T-helper 22 cell (primary cell): ENCODE results near the gene SWAP70.
"Not testable (repeated sequence)": the region's sequence is repeated elsewhere in the genome, so short reads cannot be mapped to it uniquely, and the experiment has no call there.

ENCODE experiments used
- DNase-seq: peaks from one replicate; pipeline ENCODE4 v3.0.0-alpha.2; 2020; ENCODE audit warnings: low read depth

Gene SWAP70

DNA sequence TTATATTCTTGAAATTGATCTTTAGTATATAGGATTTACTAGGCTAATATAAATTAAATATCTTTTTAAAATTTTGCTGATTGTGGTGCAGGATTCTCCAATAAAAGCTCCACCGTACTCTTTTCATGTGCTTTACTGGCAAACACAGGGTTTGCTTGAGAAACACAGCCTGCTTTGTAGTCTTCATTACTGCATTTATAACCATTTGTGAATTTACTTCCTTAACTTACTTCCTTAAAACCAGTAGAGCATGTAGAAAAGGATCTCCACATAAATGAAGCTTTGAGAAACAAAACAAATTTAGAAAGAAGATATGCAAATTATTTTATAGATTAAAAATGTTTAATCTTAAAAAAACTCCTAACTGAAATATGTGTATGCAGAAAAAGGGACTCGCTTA, 28.8 kb downstream of the SWAP70 start:
- DNase-seq, result no peak

DNA sequence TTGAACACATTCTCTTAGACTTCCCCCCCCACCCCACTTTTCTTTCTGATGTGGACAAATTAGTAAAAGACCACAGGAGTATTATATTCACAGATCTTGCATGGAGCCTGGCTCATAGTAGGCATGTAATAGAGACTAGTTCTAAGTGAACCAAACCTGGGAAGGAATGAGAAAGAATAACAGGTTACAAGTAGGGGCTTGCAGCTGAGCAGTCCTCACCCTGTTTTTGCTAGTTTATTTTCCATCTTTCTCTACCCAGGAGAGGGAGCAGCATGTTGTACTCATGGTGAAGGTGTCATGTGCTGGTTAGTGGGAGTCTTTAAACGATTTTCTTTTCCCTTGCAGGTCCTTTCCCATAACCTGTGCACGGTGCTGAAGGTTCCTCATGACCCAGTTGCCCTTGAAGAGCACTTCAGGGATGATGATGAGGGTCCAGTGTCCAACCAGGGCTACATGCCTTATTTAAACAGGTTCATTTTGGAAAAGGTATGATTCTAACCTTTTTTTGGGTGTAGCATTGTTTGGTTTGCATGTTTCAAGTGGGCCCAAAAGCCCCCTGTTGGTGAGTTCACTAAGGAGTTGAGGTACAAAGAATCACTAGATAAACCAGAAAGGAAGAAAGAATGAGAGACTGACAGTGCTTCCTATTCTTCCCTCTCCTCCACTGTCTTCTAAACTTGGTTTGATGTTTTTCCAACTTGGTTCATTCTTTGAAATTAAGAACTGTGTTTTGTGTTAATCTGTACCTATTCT, 30.1 kb downstream of the SWAP70 start:
- DNase-seq, result no peak

DNA sequence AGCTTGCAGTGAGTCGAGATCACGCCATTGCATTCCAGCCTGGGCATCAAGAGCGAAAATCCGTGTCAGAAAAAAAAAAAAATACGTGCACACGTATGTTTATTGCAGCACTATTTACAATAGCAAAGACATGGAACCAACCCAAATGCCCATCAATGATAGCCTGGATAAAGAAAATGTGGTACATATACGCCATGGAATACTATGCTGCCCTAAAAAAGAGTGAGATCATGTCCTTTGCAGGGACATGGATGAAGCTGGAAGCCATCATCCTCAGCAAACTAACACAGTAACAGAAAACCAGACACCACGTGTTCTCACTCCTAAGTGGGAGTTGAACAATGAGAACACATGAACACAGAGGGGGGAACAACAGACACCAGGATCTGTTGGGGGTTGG, 31.4 kb downstream of the SWAP70 start:
- not testable (repeated sequence) for DNase-seq

DNA sequence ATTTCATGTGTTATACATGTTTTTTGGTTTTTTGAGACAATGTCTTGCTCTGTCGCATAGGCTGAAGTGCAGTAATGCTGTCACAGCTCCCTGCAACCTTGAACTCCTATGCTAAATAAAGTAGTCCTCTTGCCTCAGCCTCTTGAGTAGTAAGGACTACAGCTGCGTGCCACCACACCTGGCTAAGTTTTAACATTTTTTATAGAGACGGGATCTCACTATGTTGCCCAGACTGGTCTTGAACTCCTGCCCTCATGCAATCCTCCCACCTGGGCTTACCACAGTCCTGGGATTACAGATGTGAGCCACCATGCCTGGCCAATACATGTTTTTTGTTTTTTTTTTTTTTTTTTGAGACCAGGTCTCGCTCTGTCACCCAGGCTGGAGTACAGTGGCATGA, 33.9 kb downstream of the SWAP70 start:
- DNase-seq, result no peak

DNA sequence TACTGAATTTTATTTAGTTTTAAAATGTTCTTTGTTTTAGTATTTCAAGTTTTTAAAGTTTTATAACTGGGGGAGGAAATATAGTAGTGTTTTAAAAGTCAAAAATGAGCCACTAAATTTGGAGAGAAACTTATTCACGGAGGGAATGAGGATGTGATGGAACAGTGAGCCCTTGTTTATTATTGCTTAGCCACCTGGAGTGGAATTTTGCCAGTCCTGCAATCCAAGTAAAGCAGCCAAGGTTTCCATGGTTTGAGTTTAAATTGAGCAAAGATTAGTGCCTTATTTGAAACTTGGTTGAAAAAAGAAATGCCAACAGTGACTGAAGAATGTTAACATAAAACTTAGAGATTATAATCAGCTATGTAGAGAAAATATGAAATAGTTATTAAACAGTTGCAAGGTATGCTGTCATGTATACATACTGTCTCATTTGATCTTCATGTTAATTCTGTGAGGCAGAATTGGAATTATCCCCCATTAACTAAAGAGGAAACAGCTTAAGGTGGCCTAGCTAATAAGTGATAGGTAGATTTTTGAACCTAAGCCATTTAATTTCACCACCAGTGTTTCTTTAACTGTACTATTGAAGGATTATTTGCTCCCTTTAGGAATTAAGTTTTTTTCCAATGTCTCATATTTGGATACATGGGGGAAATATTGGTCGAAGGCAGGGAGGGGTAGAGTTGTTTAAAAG, 36.4 kb downstream of the SWAP70 start:
- no peak for DNase-seq

DNA sequence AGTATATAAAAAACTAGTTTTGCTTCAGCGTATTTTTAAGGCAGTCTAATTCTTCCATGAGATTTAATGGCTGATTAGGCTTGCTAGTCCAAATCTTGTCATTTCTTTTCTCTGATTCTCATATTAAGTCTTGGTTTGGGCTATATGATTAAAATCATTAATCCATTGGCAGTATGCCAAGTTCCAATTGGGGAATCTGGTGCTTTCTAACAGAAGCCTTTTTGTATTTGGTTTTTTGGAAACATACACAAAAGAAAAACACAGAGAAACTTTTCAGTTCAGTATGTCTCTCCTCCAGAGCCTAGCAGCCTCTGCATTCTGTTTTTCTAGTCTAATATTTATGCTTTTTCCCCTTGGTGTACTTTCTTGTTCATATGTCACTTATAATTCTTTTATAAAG, 37.9 kb downstream of the SWAP70 start:
- no peak for DNase-seq

DNA sequence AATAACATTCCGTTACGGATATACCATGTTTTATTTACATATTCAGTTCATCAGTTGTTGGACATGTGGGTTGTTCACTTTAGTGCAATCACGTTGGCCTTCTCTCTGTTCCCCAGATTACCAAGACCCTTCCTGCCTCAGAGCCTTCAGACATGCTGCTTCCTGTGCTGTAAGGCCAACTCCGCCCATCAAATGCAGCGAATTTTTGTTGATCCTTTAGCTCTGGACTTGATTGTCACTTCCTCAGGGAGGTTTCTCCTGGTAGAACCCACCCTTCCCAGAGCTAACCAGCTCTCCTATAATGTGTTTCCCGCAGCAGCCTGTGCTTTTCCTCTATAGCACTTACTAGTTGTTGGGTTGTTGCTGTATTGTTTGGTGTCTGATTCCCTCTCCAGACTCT, 39.4 kb downstream of the SWAP70 start:
- DNase-seq, result no peak

DNA sequence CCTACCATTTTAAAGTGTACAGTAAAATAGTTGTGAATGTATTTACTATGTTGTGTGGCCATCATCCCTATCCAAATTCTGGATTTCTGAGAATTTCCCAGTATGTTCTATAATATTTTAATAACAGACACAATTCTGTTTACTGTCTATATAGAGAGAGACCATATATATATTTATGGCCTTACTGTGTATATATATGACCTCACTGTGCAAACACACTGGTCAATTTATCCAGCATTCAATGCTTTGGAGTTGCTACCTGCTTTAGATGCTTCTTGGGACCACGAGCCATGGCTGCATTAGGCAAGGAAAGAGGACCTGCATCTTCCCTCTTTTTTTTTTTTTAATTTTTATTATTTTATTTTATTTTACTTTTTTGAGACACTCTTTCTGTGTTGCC, 40.2 kb downstream of the SWAP70 start:
- no peak for DNase-seq

DNA sequence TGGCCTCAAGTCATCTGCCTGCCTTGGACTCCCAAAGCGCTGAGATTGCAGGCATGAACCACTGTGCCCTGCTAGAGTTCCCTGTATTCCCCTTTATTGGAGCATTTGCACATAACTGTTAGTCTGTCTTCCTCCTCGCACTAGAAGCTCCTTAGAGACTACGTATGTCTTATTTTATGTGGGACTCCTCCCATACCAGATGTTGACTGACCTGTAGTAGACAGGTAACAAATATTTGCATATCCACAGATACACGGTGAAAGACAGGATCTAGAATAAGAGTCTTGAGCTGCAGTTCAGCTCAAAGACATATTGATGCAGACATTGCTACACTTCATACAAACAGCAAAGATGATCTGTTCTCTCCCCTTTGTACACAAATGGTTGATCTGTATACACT, 40.7 kb downstream of the SWAP70 start:
- DNase-seq, result no peak

DNA sequence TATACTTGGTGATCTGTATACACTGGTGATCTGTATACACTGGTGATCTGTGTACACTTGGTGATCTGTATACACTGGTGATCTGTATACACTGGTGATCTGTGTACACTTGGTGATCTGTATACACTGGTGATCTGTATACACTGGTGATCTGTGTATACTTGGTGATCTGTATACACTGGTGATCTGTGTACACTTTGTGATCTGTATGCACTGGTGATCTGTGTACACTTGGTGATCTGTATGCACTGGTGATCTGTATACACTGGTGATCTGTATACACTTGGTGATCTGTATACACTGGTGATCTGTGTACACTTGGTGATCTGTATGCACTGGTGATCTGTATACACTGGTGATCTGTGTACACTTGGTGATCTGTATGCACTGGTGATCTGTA, 41.5 kb downstream of the SWAP70 start:
- not testable (repeated sequence) for DNase-seq

DNA sequence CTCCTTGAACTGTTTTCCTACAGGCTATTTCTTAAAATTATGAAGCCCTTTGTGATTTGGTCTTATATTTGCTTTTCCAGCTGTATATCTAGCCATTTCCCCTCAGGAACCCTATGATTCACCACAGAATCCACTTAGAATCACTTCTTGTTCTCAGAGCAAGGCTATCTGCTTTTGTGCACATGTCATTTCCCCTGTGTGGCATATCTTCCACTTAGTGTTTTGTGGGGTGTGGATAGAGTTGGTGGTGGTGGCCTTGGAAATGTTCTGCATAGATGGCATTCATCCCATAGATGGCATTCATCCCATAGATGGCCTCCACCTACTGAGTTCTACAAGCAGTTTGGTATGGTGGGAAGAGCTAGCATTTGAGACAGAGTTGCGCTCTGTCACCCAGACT, 44.7 kb downstream of the SWAP70 start:
- DNase-seq, result no peak

DNA sequence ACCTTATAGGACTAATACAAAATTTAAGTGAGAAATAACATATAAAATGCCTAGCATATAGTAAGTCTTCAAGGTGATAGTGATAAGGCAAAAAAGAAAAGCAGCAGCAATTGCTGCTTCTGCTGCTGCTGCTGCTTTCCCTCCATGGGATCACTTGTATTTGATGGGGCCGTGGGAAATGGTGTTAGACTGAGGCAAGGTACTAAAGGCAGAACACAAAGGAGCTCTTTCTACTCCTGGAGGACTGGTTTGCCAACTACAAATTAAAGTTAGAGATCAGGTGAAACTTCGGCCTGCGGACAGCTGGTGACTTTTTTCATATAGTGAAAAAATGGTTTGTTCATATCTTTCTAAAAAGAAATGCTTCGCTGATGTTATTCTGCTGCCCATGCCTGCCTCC, 46.3 kb downstream of the SWAP70 start:
- DNase-seq, result no peak

DNA sequence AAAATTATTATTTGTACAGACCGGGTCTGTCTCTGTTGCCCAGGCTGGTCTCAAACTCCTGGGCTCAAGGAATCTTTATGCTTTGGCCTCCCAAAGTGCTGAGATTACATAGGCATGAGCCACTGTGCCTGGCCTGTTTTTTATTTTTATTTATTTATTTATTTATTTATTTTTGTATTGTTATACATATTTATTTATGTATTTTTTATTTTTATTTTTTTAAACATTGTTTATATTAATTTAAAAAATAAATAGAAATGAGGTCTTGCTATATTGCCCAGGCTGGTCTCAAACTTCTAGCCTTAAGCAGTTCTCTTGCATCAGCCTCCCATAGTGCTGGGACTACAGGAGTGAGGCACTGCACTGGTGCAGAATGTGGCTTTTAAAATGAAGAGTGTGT, 47.0 kb downstream of the SWAP70 start:
- no peak for DNase-seq

DNA sequence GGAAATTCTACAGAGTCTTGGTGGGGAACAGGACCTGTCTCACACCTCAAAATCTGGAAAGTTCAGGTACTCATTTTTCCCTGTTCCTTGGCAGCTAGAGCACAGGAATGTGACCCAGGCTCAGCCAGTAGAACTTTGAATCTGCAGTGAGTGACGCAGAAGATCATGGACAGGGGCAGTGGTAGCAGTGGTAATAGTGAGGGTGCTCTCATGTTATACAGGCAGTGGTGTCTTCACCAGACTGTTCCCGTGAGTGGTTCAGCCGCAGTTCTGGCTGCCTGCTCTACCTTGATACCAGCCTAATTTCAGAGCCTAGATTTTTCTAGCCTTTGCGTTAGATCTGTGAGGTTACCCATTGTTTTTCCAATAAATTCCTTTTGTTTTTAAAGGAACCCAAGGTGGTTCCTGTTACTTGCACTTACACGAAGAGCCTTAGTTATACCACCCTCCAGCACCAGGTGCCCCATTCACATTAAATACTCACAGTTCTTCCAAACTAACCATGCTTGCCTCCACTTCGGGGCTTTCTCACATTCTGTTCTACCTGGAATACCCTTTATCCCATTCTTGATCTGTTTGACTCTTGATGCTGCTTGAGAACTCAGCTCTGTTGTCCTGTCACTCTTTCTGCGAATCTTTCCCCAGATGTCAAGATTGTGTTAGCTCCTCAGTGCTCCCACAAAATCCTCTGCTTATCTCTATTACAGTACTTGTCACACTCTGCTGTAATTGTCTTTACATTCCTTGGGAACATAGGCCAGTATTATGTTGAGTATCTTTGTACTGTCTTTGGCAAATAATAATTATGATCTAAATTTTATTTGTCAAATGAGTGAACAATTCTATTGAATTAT, 47.8 kb downstream of the SWAP70 start:
- no peak for DNase-seq

DNA sequence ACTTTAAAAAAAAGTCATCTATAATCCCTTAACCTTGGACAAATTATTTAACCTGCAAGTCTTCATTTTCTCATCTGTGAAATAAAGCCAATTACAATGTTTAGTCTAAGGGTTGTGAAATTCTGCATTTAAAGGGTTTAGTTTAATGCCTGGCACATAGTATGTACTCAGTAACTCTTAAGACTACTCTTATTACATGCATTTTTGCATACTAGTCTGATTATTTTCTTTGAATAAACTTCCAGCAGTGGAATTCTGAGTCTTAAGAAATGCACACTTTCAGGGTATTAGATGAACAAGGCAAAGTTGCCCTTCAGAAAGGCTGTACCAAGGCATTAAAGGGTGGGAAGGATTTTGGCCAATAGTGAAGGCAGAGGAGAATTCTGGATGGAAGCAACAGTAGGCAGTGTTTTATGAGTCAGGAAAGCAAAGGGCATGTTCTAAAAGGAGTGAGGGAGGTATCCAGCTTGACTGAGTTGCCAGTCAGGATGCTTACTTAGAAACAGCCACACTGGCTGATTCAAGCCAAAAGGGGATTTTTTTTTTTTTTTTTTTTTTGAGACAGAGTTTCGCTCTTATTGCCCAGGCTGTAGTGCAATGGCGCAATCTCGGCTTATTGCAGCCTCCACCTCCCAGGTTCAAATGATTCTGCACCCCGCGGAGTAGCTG, 50.5 kb downstream of the SWAP70 start:
- DNase-seq, result no peak

DNA sequence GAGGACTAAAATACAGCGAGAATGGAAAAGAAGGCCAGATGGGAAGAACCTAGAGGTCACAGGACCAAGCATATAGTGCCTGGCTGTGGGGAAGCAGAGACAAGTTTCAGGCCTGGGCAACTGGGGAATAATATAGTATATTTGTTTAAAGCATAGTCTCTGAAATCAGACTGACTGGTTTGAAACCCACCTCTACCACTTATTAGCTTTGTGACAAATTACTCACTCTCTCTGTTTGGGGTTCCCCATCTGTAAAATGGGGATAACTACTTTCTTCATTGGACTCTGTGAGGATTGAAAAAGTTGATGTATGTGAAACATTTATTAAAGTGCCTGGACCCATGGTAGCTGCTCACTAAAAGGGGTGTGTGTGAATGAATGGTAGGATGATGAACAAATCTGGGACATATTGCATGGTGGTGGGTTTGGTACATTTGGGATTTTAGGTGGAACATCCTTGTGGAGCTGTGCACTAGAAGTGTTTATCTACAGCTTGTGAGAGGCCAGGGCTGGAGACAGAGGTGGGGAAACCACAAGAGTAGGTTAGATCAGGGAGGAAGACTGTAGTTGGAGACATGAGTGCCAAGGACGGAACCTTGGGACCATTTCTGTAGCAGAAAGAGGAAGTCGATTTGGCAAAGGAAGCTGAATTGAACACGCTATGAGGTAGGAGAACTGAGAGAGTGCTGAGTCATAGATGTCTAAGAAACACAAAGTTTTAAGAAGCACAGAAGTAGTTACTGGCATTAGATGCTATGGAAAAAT, 52.6 kb downstream of the SWAP70 start:
- no peak for DNase-seq

DNA sequence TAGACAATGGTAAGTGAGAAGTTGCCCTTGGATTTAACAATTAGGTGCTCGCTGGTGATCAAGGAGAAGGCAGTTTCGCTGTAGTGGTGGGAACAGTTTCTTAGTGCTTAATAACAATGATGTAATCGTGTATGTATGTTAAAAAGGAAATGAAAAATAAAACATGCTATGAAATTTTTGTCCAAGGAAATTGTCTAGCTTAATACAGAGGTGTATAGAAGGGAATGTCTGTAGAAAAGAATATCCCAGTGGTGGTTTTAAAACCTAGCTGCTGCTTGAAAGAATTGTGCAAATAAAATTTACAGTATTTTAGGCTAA, 53.1 kb downstream of the SWAP70 start:
- DNase-seq, result no peak

DNA sequence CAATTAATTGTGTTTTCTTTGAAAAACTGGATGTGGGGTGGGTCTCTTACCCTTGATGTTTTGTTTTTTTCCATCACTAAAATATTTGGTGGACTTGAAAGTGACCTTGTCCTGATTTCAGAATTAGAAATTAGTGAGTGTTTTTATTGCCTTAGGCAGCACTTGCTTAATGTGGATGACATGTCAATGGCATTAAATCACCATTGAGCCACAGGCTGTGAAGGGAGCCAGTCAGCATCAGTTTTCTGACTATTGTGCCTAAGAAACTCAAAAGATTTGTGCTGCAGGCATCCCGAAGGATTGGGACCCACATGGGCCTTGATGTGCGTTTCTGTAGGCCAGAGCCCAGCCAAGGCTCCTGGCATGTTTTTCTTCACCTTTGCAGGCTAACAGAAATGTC, 53.8 kb downstream of the SWAP70 start:
- no peak for DNase-seq

DNA sequence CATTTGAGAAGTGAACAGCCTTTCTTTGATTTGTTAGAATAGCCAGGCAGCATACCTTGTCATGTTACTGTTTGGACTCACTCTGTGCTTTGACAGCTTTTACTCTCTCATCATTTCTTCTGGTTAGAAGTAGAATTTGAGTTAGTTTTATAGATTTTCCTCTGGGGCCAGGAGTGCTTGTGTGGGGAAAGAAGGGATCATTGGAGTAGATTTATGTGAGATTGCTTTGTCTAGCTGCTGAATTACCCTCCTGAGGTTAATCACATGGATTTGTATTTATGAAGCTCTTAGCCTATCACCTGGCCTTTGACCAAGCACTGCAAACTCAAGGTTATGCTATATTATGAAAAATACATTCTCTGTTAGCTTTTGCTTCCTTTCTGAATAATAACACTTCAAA, 54.3 kb downstream of the SWAP70 start:
- DNase-seq, result no peak

DNA sequence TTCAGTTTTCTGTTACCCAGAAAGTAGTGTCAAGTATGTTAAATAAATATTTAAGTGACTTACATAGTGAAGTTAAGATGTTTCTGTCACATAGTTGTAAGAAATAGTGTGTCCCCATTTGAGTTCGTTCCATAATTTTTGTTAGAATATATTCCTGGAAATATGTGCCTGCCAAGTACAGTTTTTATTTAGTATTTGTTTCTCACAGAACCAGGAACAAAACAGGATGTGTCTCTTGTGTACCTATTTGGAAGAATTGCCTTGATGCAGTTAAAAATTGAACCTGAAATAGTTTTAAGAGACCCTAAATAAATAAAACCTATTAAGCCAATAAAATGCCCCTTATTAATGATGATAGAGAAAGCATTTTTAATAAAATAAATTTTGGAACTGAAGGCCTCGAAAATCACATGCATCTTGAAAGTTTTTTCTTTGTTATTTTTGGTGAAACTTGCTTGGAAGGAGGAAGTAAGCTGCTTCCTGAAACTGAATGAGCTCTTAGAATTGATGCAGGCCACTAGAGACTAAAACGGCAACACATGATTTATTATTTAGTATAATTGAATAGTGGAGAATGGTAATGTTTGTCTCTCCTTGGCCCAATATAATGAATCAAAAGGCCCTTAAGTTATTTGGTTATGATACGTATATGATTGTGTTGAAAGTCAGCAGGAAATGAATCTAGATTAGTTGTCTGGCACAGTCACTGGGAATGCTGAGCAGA, 55.9 kb downstream of the SWAP70 start:
- DNase-seq, result no peak

DNA sequence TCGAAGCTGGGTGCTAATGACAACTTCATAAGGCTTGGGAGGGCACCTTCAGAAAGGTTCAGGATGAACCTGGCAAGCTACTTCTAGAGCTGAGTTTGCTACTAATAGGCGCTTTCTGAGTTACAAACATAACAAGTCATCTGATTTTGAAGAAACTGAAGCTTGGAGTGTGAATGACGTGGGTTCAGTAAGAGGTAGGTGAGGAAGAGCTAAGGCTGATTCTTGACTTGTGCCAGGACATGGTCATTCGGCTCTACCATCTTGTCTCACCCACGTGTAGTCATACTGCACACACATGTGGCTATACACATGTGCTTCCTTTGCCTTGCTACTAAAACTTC, 56.4 kb downstream of the SWAP70 start:
- no peak for DNase-seq
